ENCODE data around the gene ARHGEF28.

DNA sequence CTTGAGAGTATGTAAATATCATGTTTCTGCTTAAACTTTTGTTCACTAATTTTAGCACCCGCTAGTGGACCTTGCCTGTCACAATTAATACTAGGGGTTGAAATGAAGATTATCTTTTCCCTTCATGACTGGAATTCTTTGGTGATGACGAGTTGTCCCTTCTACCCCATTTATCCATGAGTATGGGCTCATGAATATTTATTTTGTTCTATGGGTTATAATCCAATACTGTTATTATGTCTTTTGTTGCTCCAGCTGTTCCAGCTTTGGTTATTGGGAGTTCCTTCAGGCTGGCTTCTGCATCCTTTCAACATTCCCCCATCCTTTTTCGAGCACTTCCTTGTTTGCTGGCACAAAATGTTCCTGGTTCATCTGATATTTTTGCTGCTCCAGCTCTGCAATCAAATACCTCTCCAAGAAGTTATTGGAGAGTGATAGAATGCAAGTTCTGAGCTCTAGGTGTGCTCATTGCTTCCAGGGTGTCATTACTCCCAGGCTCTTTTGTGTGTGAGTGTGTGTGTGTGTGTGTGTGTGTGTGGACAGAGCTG, 19.7 kb upstream of the ARHGEF28 start:
- TF ChIP-seq, protein P1, sequence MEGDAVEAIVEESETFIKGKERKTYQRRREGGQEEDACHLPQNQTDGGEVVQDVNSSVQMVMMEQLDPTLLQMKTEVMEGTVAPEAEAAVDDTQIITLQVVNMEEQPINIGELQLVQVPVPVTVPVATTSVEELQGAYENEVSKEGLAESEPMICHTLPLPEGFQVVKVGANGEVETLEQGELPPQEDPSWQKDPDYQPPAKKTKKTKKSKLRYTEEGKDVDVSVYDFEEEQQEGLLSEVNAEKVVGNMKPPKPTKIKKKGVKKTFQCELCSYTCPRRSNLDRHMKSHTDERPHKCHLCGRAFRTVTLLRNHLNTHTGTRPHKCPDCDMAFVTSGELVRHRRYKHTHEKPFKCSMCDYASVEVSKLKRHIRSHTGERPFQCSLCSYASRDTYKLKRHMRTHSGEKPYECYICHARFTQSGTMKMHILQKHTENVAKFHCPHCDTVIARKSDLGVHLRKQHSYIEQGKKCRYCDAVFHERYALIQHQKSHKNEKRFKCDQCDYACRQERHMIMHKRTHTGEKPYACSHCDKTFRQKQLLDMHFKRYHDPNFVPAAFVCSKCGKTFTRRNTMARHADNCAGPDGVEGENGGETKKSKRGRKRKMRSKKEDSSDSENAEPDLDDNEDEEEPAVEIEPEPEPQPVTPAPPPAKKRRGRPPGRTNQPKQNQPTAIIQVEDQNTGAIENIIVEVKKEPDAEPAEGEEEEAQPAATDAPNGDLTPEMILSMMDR (IDR thresholded peaks at IDR 0.05; ENCODE audit: low read length): no peak
- TF ChIP-seq EZH2phosphoT487 (IDR thresholded peaks at IDR 0.05; ENCODE audit: low read length): no peak
